ENCODE results near the gene GRK5.

DNA sequence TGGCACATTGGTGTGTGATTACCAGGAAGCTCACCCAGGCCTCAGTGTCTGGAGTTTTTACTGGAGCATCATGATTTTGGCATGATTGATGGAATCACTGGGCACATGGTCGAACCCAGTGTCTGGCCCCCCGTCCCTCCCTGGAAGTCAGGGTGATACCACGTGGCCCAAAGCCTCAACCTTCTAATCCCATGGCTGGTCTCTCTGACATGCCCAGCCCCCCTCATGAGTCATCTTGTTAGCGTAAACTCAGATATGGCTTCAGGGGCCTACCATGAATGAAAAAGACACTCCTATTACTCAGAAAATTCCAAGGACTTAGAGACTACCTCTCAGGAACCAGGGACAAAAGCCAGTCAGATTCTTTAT lies 109.3 kb downstream of the GRK5 start:
- TF ChIP-seq, protein P1, sequence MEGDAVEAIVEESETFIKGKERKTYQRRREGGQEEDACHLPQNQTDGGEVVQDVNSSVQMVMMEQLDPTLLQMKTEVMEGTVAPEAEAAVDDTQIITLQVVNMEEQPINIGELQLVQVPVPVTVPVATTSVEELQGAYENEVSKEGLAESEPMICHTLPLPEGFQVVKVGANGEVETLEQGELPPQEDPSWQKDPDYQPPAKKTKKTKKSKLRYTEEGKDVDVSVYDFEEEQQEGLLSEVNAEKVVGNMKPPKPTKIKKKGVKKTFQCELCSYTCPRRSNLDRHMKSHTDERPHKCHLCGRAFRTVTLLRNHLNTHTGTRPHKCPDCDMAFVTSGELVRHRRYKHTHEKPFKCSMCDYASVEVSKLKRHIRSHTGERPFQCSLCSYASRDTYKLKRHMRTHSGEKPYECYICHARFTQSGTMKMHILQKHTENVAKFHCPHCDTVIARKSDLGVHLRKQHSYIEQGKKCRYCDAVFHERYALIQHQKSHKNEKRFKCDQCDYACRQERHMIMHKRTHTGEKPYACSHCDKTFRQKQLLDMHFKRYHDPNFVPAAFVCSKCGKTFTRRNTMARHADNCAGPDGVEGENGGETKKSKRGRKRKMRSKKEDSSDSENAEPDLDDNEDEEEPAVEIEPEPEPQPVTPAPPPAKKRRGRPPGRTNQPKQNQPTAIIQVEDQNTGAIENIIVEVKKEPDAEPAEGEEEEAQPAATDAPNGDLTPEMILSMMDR (IDR thresholded peaks at IDR 0.05; ENCODE audit: low read depth, low read length, poor library complexity, severe bottlenecking), result no peak
- no peak for TF ChIP-seq EZH2phosphoT487 (IDR thresholded peaks at IDR 0.05; ENCODE audit: borderline replicate concordance, low read length)
